Prostate gland (tissue), 2 donors: ENCODE data around the gene TP53RK. TPM values are rescaled to one million over a fixed set of nuclear protein-coding genes. Genes with fewer than 3 reads are reported as not detected.

Experiments used
- DNase-seq: peaks from one replicate; pipeline ENCODE4 v3.0.0-alpha.2; 2019; ENCODE audit warnings: low spot score
- H3K27ac ChIP-seq, 2 donors: fragments of 200-600 bp; sonication (generic); 2 replicates each; pipeline ENCODE4 v1.5.1; 2017 to 2019
- H3K27me3 ChIP-seq: fragments of 200-600 bp; sonication (generic); replicated peaks from 2 replicates; pipeline ENCODE4 v1.5.1; 2019; ENCODE audit not compliant: insufficient read depth
- H3K36me3 ChIP-seq, 2 donors: fragments of 200-600 bp; sonication (generic); 1 replicate in 1 of 2; 2 replicates in 1 of 2; pipeline versions ENCODE4 v1.5.1 to v1.8.1; 2017 to 2019
- H3K4me1 ChIP-seq: fragments of 200-600 bp; sonication (generic); replicated peaks from 2 replicates; pipeline ENCODE4 v1.5.1; 2019
- H3K4me3 ChIP-seq, 2 donors: fragments of 200-600 bp; sonication (generic); 2 replicates each; pipeline ENCODE4 v1.5.1; 2017 to 2019
- H3K9me3 ChIP-seq: fragments of 200-600 bp; sonication (generic); 2 replicates; pipeline ENCODE4 v1.5.1; 2017
- CTCF ChIP-seq, 4 experiments: fragments of 200-600 bp in 2 of 4; fragments of 450-650 bp in 2 of 4; sonication (generic) in 2 of 4; IDR thresholded peaks; 1 replicate in 3 of 4; 2 replicates in 1 of 4; pipeline ENCODE4 v1.5.1; 2016 to 2019; ENCODE audit warnings: antibody characterized with exemption in 4 of 4, mild to moderate bottlenecking in 2 of 4, moderate library complexity in 2 of 4
- POLR2A ChIP-seq: fragments of 450-650 bp; IDR thresholded peaks from one replicate; pipeline ENCODE4 v1.6.1; 2016; ENCODE audit warnings: antibody characterized with exemption, mild to moderate bottlenecking
- POLR2AphosphoS5 ChIP-seq: sonication (generic); formaldehyde crosslinking; IDR thresholded peaks from one replicate; pipeline ENCODE4 v1.6.1; 2017; ENCODE audit warnings: antibody characterized with exemption
- WGBS: methylation state at CpG from one replicate; pipeline ENCODE4 v1.1.5; 2018; 5-methylcytosine and 5-hydroxymethylcytosine counted together
- intact Hi-C: fragments of 100-400 bp; cut with DNase I; formaldehyde crosslinking; loops from one replicate; pipeline ENCODE4 v1.14.2; 2022
- total RNA-seq, 2 donors: library from RNA; depleted of rRNA; stranded (reverse); fragments of >200 nt; gene quantifications; one replicate each; pipeline ENCODE4 v1.1.0, GENCODE V29; 2016

The TP53RK gene
- total RNA-seq, 2 donors from 2014 or later, result 23.2 to 29.6 TPM

DNA sequence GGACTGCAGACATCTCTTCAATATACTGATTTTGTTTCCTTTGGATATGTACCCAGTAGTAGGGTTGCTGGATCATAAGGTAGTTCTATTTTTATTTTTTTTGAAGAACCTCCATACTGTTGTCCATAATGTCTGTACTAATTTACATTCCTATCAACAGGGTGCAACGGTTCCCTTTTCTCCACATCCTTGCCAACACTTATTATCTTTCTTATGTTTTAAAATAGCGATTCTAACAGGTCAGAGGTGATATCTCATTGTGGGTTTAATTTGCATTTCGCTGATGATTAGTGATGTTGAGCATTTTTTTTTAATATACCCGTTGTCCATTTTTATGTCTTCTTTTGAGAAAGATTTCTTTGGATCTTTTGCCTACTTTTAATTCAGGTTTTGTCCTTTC is 2.0 kb upstream of the TP53RK start:
- WGBS, result 87% methylated on average over 4 of the region's 4 CpGs
- no peaks in the 10 kb centered on the region for H3K27me3 ChIP-seq
- no peak for DNase-seq
- TF ChIP-seq CTCF (IDR thresholded peaks at IDR 0.05) (no peak), POLR2AphosphoS5 (no peak), POLR2A (no peak)
- intact Hi-C loops, result no loop called here
- no peaks in the 10 kb centered on the region for H3K36me3 ChIP-seq
- no peak overlapping the region for H3K4me3 ChIP-seq
- H3K27ac ChIP-seq, result no peak overlapping the region
- H3K9me3 ChIP-seq, result no peaks in the 10 kb centered on the region
- no peaks in the 10 kb centered on the region for H3K4me1 ChIP-seq

- Histone ChIP-seq H3K36me3 (no peaks in the 10 kb centered on the region), H3K4me1 (no peaks in the 10 kb centered on the region), H3K4me3 (peak overlapping the region; percentile 32 to 93), H3K27ac (peak overlapping the region; percentile 96 to 97), H3K27me3 (no peaks in the 10 kb centered on the region), H3K9me3 (no peaks in the 10 kb centered on the region)
- WGBS, result 52% methylated on average over 13 of the region's 13 CpGs
- TF ChIP-seq POLR2AphosphoS5, result no peak
- TF ChIP-seq POLR2A, result no peak
- no peak for TF ChIP-seq CTCF (IDR thresholded peaks at IDR 0.05)
- no peak for DNase-seq
- intact Hi-C loops, result no loop called here
Observed at GRCh38 chr20:46690219-46691106, 1.2 kb upstream of the TP53RK start.

DNA sequence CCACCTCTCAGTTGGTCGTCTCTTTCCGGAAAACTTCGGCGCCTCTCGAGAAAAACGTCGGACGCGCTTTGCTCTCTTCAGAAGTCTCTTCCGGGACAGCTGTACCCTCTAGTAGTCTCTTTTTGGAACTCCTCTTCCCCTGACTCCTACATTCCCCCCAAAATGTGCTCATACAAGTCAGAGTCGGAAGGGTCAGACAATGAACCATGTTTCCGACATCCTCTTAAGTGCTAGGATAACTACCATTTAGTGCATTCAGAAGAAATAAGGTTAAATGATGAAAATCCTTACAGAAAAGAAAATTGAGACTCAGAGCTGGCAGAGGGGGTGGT is 476 bp upstream of the TP53RK start:
- intact Hi-C loops, result loop anchor here (10.0 kb wide), 1 partner anchor 335 kb away; no protein-coding TSS in a partner anchor
- H3K27me3 ChIP-seq, result no peaks in the 10 kb centered on the region
- H3K9me3 ChIP-seq, result no peaks in the 10 kb centered on the region
- DNase-seq, result no peak
- no peak for TF ChIP-seq POLR2A
- peak; percentile 39 for TF ChIP-seq POLR2AphosphoS5
- H3K4me3 ChIP-seq, result peak overlapping the region; percentile 32 to 93
- peak overlapping the region; percentile 96 to 97 for H3K27ac ChIP-seq
- H3K36me3 ChIP-seq, result no peaks in the 10 kb centered on the region
- H3K4me1 ChIP-seq, result no peaks in the 10 kb centered on the region
- under 1% methylated on average over 12 of the region's 12 CpGs for whole genome bisulfite sequencing

GRCh38 chr20:46688151-46689081 is 828 bp downstream of the TP53RK start:
- TF ChIP-seq CTCF (IDR thresholded peaks at IDR 0.05), result no peak
- TF ChIP-seq POLR2A, result no peak
- no peak for TF ChIP-seq POLR2AphosphoS5
- intact Hi-C loops, result loop anchor here (10.0 kb wide), 1 partner anchor 334 kb away; no protein-coding TSS in a partner anchor
- no peaks in the 10 kb centered on the region for H3K27me3 ChIP-seq
- peak; percentile 21 for DNase-seq
- 12% methylated on average over 20 of the region's 20 CpGs for WGBS
- H3K36me3 ChIP-seq, result no peaks in the 10 kb centered on the region
- peak overlapping the region; percentile 85 to 93 for H3K4me3 ChIP-seq
- peak overlapping the region; percentile 96 to 97 for H3K27ac ChIP-seq
- H3K9me3 ChIP-seq, result no peaks in the 10 kb centered on the region
- H3K4me1 ChIP-seq, result peaks cover 2% of the 10 kb centered on the region
